IMR-90 (cell line): ENCODE measurements around the gene FOXN3. TPM values are rescaled to one million over a fixed set of nuclear protein-coding genes. Genes with fewer than 3 reads are reported as not detected.

Source experiments
- ATAC-seq: fragments of 200-7000 bp; cut with Tn5 transposase; 2 replicates; pipeline ENCODE4 v1.9.1; 2020; ENCODE audit warnings: low read depth, mild to moderate bottlenecking, moderate library complexity
- BruUV-seq: library from RNA; stranded (reverse); fragments of 400-500 nt; replicated peaks from 2 replicates; lab custom pipeline; 2021; lab: Mats Ljungman, UMichigan
- CTCF ChIA-PET: fragments of 300-600 bp; formaldehyde crosslinking; extraction: SDS; loops from one replicate; lab custom pipeline; 2021; ENCODE audit warnings: antibody characterized with exemption; lab: Yijun Ruan, JAX
- POLR2A ChIA-PET: fragments of 300-600 bp; sonication (Branson Sonifier 250); formaldehyde crosslinking; loops from one replicate; lab custom pipeline; 2022; ENCODE audit warnings: antibody characterized with exemption; ENCODE audit not compliant: unreplicated experiment; lab: Charles Lee
- DNase-seq: peaks from one replicate; pipeline ENCODE4 v3.0.0; 2013
- H2AFZ ChIP-seq: replicated peaks from 2 replicates; pipeline ENCODE3; 2013; ENCODE audit warnings: low read length, mild to moderate bottlenecking; ENCODE audit not compliant: poor library complexity
- H2AK5ac ChIP-seq: 2 replicates; pipeline ENCODE4 v1.6.1; 2013; ENCODE audit warnings: low read depth, low read length, inconsistent platforms
- H2AK9ac ChIP-seq: replicated peaks from 2 replicates; pipeline ENCODE3; 2013; ENCODE audit warnings: mild to moderate bottlenecking, low read depth, low read length, moderate library complexity; ENCODE audit not compliant: poor library complexity
- H2BK120ac ChIP-seq: 2 replicates; pipeline ENCODE4 v1.6.1; 2013; ENCODE audit warnings: low read depth, low read length, inconsistent platforms
- H2BK15ac ChIP-seq: 3 replicates; pipeline ENCODE4 v1.6.1; 2013; ENCODE audit warnings: low read depth, low read length, inconsistent platforms
- H2BK20ac ChIP-seq: 2 replicates; pipeline ENCODE4 v1.6.1; 2013; ENCODE audit warnings: low read depth, mild to moderate bottlenecking, inconsistent platforms, low read length, moderate library complexity
- H2BK5ac ChIP-seq: 2 replicates; pipeline ENCODE4 v1.6.1; 2013; ENCODE audit warnings: mild to moderate bottlenecking, low read depth, low read length, inconsistent platforms; ENCODE audit not compliant: poor library complexity, severe bottlenecking
- H3K14ac ChIP-seq: replicated peaks from 2 replicates; pipeline ENCODE4 v1.6.1; 2013; ENCODE audit warnings: low read depth, low read length, inconsistent platforms
- H3K18ac ChIP-seq: 2 replicates; pipeline ENCODE4 v1.6.1; 2013; ENCODE audit warnings: low read depth, low read length, control low read depth
- H3K23ac ChIP-seq: 2 replicates; pipeline ENCODE4 v1.6.1; 2013; ENCODE audit warnings: low read depth, low read length, inconsistent platforms
- H3K27ac ChIP-seq: 2 replicates; pipeline ENCODE4 v1.5.1; 2013; ENCODE audit warnings: mild to moderate bottlenecking, control low read depth, low read length; ENCODE audit not compliant: insufficient read depth
- H3K27me3 ChIP-seq: 2 replicates; pipeline ENCODE4 v1.6.1; 2013; ENCODE audit warnings: low read length; ENCODE audit not compliant: control insufficient read depth, insufficient read depth
- H3K36me3 ChIP-seq: 2 replicates; pipeline ENCODE4 v1.6.1; 2013; ENCODE audit warnings: low read length, mixed read lengths; ENCODE audit not compliant: control insufficient read depth, insufficient read depth
- H3K4ac ChIP-seq: 2 replicates; pipeline ENCODE4 v1.6.1; 2013; ENCODE audit warnings: low read depth, low read length, inconsistent platforms
- H3K4me1 ChIP-seq: 2 replicates; pipeline ENCODE4 v1.6.1; 2013; ENCODE audit warnings: low read length, mixed read lengths; ENCODE audit not compliant: control insufficient read depth, insufficient read depth
- H3K4me2 ChIP-seq: 2 replicates; pipeline ENCODE4 v1.6.1; 2013; ENCODE audit warnings: low read depth, mild to moderate bottlenecking, control low read depth, low read length, moderate library complexity
- H3K4me3 ChIP-seq: 2 replicates; pipeline ENCODE4 v1.5.1; 2013; ENCODE audit warnings: low read depth, mild to moderate bottlenecking, control low read depth, low read length, moderate library complexity; ENCODE audit not compliant: insufficient read depth
- H3K56ac ChIP-seq: 2 replicates; pipeline ENCODE4 v1.6.1; 2013; ENCODE audit warnings: low read length, inconsistent platforms; ENCODE audit not compliant: insufficient read depth; ENCODE audit errors: extremely low read depth
- H3K79me1 ChIP-seq, 2 experiments: 2 replicates each; pipeline ENCODE4 v1.6.1; 2013; ENCODE audit warnings: low read length in 2 of 2, inconsistent platforms in 1 of 2, low read depth in 1 of 2
- H3K9ac ChIP-seq: 2 replicates; pipeline ENCODE4 v1.6.1; 2013; ENCODE audit warnings: low read depth, low read length, control low read depth
- H3K9me1 ChIP-seq: 2 replicates; pipeline ENCODE4 v1.6.1; 2013; ENCODE audit warnings: low read length, inconsistent platforms; ENCODE audit not compliant: insufficient read depth
- H3K9me3 ChIP-seq: 2 replicates; pipeline ENCODE4 v1.6.1; 2013; ENCODE audit warnings: low read length; ENCODE audit not compliant: control insufficient read depth, insufficient read depth
- H4K20me1 ChIP-seq: 2 replicates; pipeline ENCODE4 v1.6.1; 2013; ENCODE audit warnings: low read length, inconsistent platforms; ENCODE audit not compliant: insufficient read depth
- H4K5ac ChIP-seq: 2 replicates; pipeline ENCODE4 v1.6.1; 2013; ENCODE audit warnings: mild to moderate bottlenecking, low read depth, low read length, control low read depth
- H4K8ac ChIP-seq, 2 experiments: 2 replicates each; pipeline ENCODE4 v1.6.1; 2013; ENCODE audit warnings: low read depth in 2 of 2, low read length in 2 of 2, control low read depth in 1 of 2, inconsistent platforms in 1 of 2
- H4K91ac ChIP-seq: 2 replicates; pipeline ENCODE4 v1.6.1; 2013; ENCODE audit warnings: low read depth, low read length, inconsistent platforms; ENCODE audit not compliant: insufficient read depth
- BHLHE40 ChIP-seq: fragments of 150-350 bp; IDR thresholded peaks from 2 replicates; pipeline ENCODE4 v1.6.1; 2016; ENCODE audit warnings: mild to moderate bottlenecking, low read depth, low read length
- CEBPB ChIP-seq: IDR thresholded peaks from 2 replicates; pipeline ENCODE4 v1.6.1; 2012; ENCODE audit warnings: low read depth, low read length, improper control_type of control experiment
- CHD1 ChIP-seq: IDR thresholded peaks from 2 replicates; pipeline ENCODE4 v1.6.1; 2012; ENCODE audit warnings: low read depth, low read length, improper control_type of control experiment
- FOS ChIP-seq: fragments of 150-350 bp; IDR thresholded peaks from 2 replicates; pipeline ENCODE4 v1.6.1; 2016; ENCODE audit warnings: low read depth, low read length
- MAFK ChIP-seq: IDR thresholded peaks from 2 replicates; pipeline ENCODE4 v1.6.1; 2012; ENCODE audit warnings: low read depth, low read length, improper control_type of control experiment
- MAZ ChIP-seq: IDR thresholded peaks from 2 replicates; pipeline ENCODE4 v1.6.1; 2012; ENCODE audit warnings: low read depth, mild to moderate bottlenecking, low read length, improper control_type of control experiment, moderate library complexity, borderline replicate concordance
- MXI1 ChIP-seq: IDR thresholded peaks from 2 replicates; pipeline ENCODE4 v1.6.1; 2012; ENCODE audit warnings: low read depth, mild to moderate bottlenecking, low read length, moderate library complexity, borderline replicate concordance
- NFE2L2 ChIP-seq: fragments of 150-350 bp; IDR thresholded peaks from 2 replicates; pipeline ENCODE4 v1.6.1; 2016; ENCODE audit warnings: low read depth, mild to moderate bottlenecking, low read length
- POLR2A ChIP-seq: IDR thresholded peaks from 2 replicates; pipeline ENCODE4 v1.6.1; 2012; ENCODE audit warnings: mild to moderate bottlenecking, low read depth, low read length
- RAD21 ChIP-seq: IDR thresholded peaks from 2 replicates; pipeline ENCODE4 v1.6.1; 2012; ENCODE audit warnings: low read length, improper control_type of control experiment
- RCOR1 ChIP-seq: IDR thresholded peaks from 2 replicates; pipeline ENCODE4 v1.6.1; 2012; ENCODE audit warnings: mild to moderate bottlenecking, low read length, improper control_type of control experiment; ENCODE audit not compliant: insufficient replicate concordance
- RFX5 ChIP-seq: IDR thresholded peaks from 2 replicates; pipeline ENCODE4 v1.8.0; 2012; ENCODE audit warnings: low read depth, mild to moderate bottlenecking, low read length, moderate library complexity
- SMC3 ChIP-seq: fragments of 150-350 bp; IDR thresholded peaks from 2 replicates; pipeline ENCODE4 v1.6.1; 2016; ENCODE audit warnings: low read depth, mild to moderate bottlenecking, antibody characterized with exemption, low read length, moderate library complexity
- WGBS, 2 experiments: methylation state at CpG; one replicate each; pipeline versions ENCODE4 v1.1.5 to v1.1.7; 2013; ENCODE audit warnings: missing lambda C conversion rate in 2 of 2; ENCODE audit not compliant: insufficient read length in 1 of 2; ENCODE audit errors: extremely low coverage in 2 of 2; 5-methylcytosine and 5-hydroxymethylcytosine counted together
- dilution Hi-C: fragments of 300-500 bp; cut with HindIII; formaldehyde crosslinking; loops from one replicate; pipeline ENCODE4 v1.14.3; 2018; ENCODE audit warnings: low sequenced_read_pairs; ENCODE audit not compliant: unreplicated experiment
- in situ Hi-C: fragments of 300-500 bp; cut with MboI; formaldehyde crosslinking; loops from 3 replicates; pipeline ENCODE4 v1.14.3; 2019; ENCODE audit warnings: low sequenced_read_pairs, inconsistent platforms, mixed read lengths
- intact Hi-C: fragments of 100-400 bp; cut with micrococcal nuclease; formaldehyde crosslinking; loops from 2 replicates; pipeline ENCODE4 v1.10.0; 2022
- polyA plus RNA-seq, 3 experiments: library from polyadenylated mRNA; depleted of rRNA; stranded (reverse); fragments of >200 nt; gene quantifications; 2 replicates each; pipeline ENCODE4 v1.2.3, GENCODE V29; 2012; ENCODE audit warnings: low replicate concordance in 1 of 3
- total RNA-seq: library from RNA; depleted of rRNA; stranded (reverse); fragments of >200 nt; gene quantifications from 2 replicates; pipeline ENCODE4 v1.2.3, GENCODE V29; 2012
- TF ChIP-seq, protein P1 (sequence below): fragments of 150-350 bp; IDR thresholded peaks from 2 replicates; pipeline ENCODE4 v1.6.1; 2017; ENCODE audit warnings: mild to moderate bottlenecking, antibody characterized with exemption, low read length, low read depth

FOXN3 gene
- total and polyA plus RNA-seq, 2 of the 4 experiments (the other 2 are of a cell fraction): 22.6 to 33.7 TPM

DNA sequence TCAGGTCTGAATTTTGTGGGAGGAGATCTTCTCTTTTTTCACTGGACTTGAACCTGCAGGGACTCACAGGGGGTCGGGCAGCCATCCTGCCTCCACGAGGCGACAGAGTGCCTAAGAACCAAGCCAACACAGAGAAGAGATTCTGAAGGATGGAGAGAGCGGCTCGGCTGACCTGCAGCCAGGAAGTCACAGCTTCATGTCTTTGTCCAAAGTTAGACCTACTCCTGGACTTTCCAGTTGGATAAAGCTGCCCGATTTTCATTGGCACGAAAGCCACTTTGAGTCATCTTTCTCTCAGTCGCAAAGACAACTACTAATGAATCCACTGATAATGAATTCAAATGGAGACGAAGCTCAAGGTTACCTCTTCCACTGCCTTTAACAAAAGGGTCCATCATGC lies 106.8 kb downstream of the FOXN3 start:
- H2BK120ac ChIP-seq: no peak overlapping the region
- ATAC-seq: no peak
- no peak overlapping the region for H3K14ac ChIP-seq
- no peak overlapping the region for H2BK15ac ChIP-seq
- TF ChIP-seq POLR2A: no peak
- no peak for TF ChIP-seq RFX5
- TF ChIP-seq CEBPB: no peak
- no peak for TF ChIP-seq RAD21
- TF ChIP-seq CHD1: no peak
- TF ChIP-seq MXI1: no peak
- TF ChIP-seq MAFK: no peak
- TF ChIP-seq BHLHE40: no peak
- TF ChIP-seq RCOR1: no peak
- TF ChIP-seq FOS: no peak
- TF ChIP-seq, protein P1, sequence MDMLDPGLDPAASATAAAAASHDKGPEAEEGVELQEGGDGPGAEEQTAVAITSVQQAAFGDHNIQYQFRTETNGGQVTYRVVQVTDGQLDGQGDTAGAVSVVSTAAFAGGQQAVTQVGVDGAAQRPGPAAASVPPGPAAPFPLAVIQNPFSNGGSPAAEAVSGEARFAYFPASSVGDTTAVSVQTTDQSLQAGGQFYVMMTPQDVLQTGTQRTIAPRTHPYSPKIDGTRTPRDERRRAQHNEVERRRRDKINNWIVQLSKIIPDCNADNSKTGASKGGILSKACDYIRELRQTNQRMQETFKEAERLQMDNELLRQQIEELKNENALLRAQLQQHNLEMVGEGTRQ: no peak
- no peak for TF ChIP-seq MAZ
- TF ChIP-seq NFE2L2: no peak
- no peak for TF ChIP-seq SMC3
- H3K4me2 ChIP-seq: no peak overlapping the region
- no TSS peak for BruUV-seq
- H2BK20ac ChIP-seq: no peak overlapping the region
- dilution Hi-C loops: no loop called here
- no peak overlapping the region for H2AK9ac ChIP-seq
- POLR2A ChIA-PET: interaction anchor here (0.6 kb wide), 1 partner anchor 106 kb away, joined by 6 read pairs; no protein-coding TSS in a partner anchor
- no peak overlapping the region for H3K56ac ChIP-seq
- H3K9me3 ChIP-seq: no peaks in the 10 kb centered on the region
- H3K4me3 ChIP-seq: no peak overlapping the region
- no peak overlapping the region for H3K23ac ChIP-seq
- WGBS, 2 experiments: 92% methylated on average over 2 of the region's 9 CpGs; no CpG with 5 or more reads in 1 of the 2 experiments
- H4K20me1 ChIP-seq: peaks cover 8% of the 10 kb centered on the region; the same call in 1 of the 2 replicates
- no peak overlapping the region for H3K9ac ChIP-seq
- H2BK5ac ChIP-seq: no peak overlapping the region
- H3K36me3 ChIP-seq: peaks cover 2% of the 10 kb centered on the region; the same call in 1 of the 2 replicates
- no peak overlapping the region for H3K18ac ChIP-seq
- H3K79me1 ChIP-seq: peaks cover 38 to 68% of the 10 kb centered on the region in 2 experiments
- no peak overlapping the region for H4K91ac ChIP-seq
- no peak for DNase-seq
- in situ Hi-C loops: no loop called here
- peaks cover 13% of the 10 kb centered on the region for H3K9me1 ChIP-seq
- no peak overlapping the region for H3K4ac ChIP-seq
- no peak overlapping the region for H2AFZ ChIP-seq
- H3K27me3 ChIP-seq: no peaks in the 10 kb centered on the region
- no peak overlapping the region for H3K27ac ChIP-seq
- CTCF ChIA-PET: no interaction called here
- H4K5ac ChIP-seq: no peak overlapping the region
- intact Hi-C loops: no loop called here
- H2AK5ac ChIP-seq: no peak overlapping the region
- H4K8ac ChIP-seq: no peak overlapping the region
- peaks cover 9% of the 10 kb centered on the region for H3K4me1 ChIP-seq
